Endothelial cell (in vitro differentiated cells): ENCODE measurements around the gene DNAI1. TPM values are rescaled to one million over a fixed set of nuclear protein-coding genes. Genes with fewer than 3 reads are reported as not detected.
A peak's percentile ranks its signal among the peaks of the same experiment; 100 is the strongest.

ENCODE experiments used
- DNase-seq: peaks from one replicate; pipeline ENCODE4 v3.0.0; 2021; ENCODE audit warnings: low spot score
- H3K27ac Mint-ChIP-seq: one replicate; pipeline ENCODE4 v1.8.0; 2021; ENCODE audit warnings: mixed read lengths, inconsistent platforms; ENCODE audit not compliant: unreplicated experiment
- H3K27me3 Mint-ChIP-seq: one replicate; pipeline ENCODE4 v1.8.0; 2021; ENCODE audit warnings: mild to moderate bottlenecking, moderate library complexity, mixed read lengths, inconsistent platforms; ENCODE audit not compliant: unreplicated experiment
- H3K36me3 Mint-ChIP-seq: one replicate; pipeline ENCODE4 v1.8.0; 2021; ENCODE audit warnings: mild to moderate bottlenecking, low read depth, mixed read lengths, inconsistent platforms; ENCODE audit not compliant: unreplicated experiment
- H3K4me1 Mint-ChIP-seq: one replicate; pipeline ENCODE4 v1.8.0; 2021; ENCODE audit warnings: mild to moderate bottlenecking, mixed read lengths, inconsistent platforms; ENCODE audit not compliant: unreplicated experiment
- H3K4me3 Mint-ChIP-seq: one replicate; pipeline ENCODE4 v1.8.0; 2021; ENCODE audit warnings: mild to moderate bottlenecking, mixed read lengths, inconsistent platforms; ENCODE audit not compliant: unreplicated experiment
- H3K9me3 Mint-ChIP-seq: one replicate; pipeline ENCODE4 v1.8.0; 2021; ENCODE audit warnings: mixed read lengths, inconsistent platforms; ENCODE audit not compliant: unreplicated experiment
- CTCF ChIP-seq: fragments of 200-600 bp; sonication (generic); IDR thresholded peaks from one replicate; pipeline ENCODE4 v1.5.0; 2021; ENCODE audit warnings: antibody characterized with exemption; ENCODE audit not compliant: unreplicated experiment
- total RNA-seq: library from RNA; stranded (reverse); fragmentation: NEBNext Ultra II Directional; extraction: Animal tissue kit (Norgen Biotek cat#: 25700); gene quantifications from one replicate; pipeline ENCODE4 v1.2.1, GENCODE V29; 2021; ENCODE audit not compliant: unreplicated experiment

The DNAI1 gene
- total RNA-seq, 1 donor from 2014 or later, result 0.74 TPM

GRCh38 chr9:34456151-34456550, 2.5 kb upstream of the DNAI1 start:
- H3K4me3 Mint-ChIP-seq, result peak overlapping the region; percentile 98
- peak overlapping the region; percentile 50 for H3K27ac Mint-ChIP-seq
- DNase-seq, result no peak
- no peak for TF ChIP-seq CTCF
- H3K36me3 Mint-ChIP-seq, result peaks cover 3% of the 10 kb centered on the region
- H3K4me1 Mint-ChIP-seq, result peaks cover 60% of the 10 kb centered on the region
- H3K9me3 Mint-ChIP-seq, result no peaks in the 10 kb centered on the region
- peaks cover 14% of the 10 kb centered on the region for H3K27me3 Mint-ChIP-seq

- Mint-ChIP-seq H3K4me3 (peak overlapping the region; percentile 98), H3K27me3 (peaks cover 14% of the 10 kb centered on the region), H3K36me3 (peaks cover 3% of the 10 kb centered on the region), H3K27ac (peak overlapping the region; percentile 50), H3K4me1 (peaks cover 54% of the 10 kb centered on the region), H3K9me3 (no peaks in the 10 kb centered on the region)
- no peak for TF ChIP-seq CTCF
- no peak for DNase-seq
Observed at GRCh38 chr9:34456746-34457145, 1.9 kb upstream of the DNAI1 start.

GRCh38 chr9:34457266-34458012, 1.2 kb upstream of the DNAI1 start:
- Mint-ChIP-seq H3K4me3 (peak overlapping the region; percentile 98), H3K4me1 (peaks cover 49% of the 10 kb centered on the region)

GRCh38 chr9:34458959-34459340, 345 bp downstream of the DNAI1 start:
- peaks cover 3% of the 10 kb centered on the region for H3K36me3 Mint-ChIP-seq
- DNase-seq, result no peak
- H3K27me3 Mint-ChIP-seq, result peaks cover 14% of the 10 kb centered on the region
- H3K4me3 Mint-ChIP-seq, result peak overlapping the region; percentile 98
- H3K4me1 Mint-ChIP-seq, result peaks cover 38% of the 10 kb centered on the region
- no peak for TF ChIP-seq CTCF
- H3K9me3 Mint-ChIP-seq, result no peaks in the 10 kb centered on the region
- peak overlapping the region; percentile 39 for H3K27ac Mint-ChIP-seq

More at GRCh38 chr9:34457266-34458012, 1.2 kb upstream of the DNAI1 start:
- Mint-ChIP-seq H3K9me3 (no peaks in the 10 kb centered on the region), H3K36me3 (peaks cover 3% of the 10 kb centered on the region), H3K27me3 (peaks cover 14% of the 10 kb centered on the region), H3K27ac (peak overlapping the region; percentile 87)
- no peak for TF ChIP-seq CTCF
- DNase-seq, result peak; percentile 54

GRCh38 chr9:34459356-34459755, 751 bp downstream of the DNAI1 start:
- Mint-ChIP-seq H3K27me3 (peaks cover 14% of the 10 kb centered on the region), H3K36me3 (peaks cover 3% of the 10 kb centered on the region), H3K4me3 (peak overlapping the region; percentile 98), H3K4me1 (peaks cover 37% of the 10 kb centered on the region), H3K27ac (peak overlapping the region; percentile 39), H3K9me3 (no peaks in the 10 kb centered on the region)
- no peak for DNase-seq
- TF ChIP-seq CTCF, result no peak
